Measurements from ENCODE around the gene SLK. TPM values are rescaled to one million over a fixed set of nuclear protein-coding genes. Genes with fewer than 3 reads are reported as not detected.

The SLK gene
- total RNA-seq, 4 donors from 2014 or later = 57.7 to 76.9 (median 64.5) TPM

DNA sequence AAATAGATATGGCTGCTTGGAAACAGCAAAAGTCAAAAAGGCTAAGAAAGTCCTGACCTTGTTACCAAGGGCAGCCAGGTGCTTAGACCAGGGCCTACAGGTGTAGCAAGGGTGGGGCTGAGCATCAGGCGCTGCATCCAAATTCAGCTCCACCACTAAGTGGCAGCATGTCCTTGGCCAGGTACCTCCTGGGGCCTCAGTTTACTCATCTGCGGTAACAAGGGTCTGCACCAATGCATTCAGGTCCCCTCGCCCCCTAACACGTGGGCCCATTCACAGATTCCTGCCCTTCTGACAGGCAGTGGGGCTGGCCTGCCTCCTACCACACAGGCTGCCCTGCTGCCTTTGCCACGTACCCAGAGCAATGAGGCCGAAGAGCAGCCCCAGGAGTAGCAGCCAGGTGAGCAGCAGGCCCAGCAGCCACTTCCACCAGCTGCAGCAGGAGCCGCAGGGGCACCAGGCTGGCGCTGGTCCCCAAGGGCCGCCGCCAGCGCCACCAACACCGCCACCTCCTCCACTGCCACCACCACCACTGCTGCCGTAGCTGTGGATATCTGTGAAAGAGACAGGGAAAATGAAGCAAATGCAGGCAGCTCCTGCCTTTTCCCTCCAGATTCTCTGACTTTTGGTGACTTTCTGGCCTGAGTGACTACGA is 89.8 kb downstream of the SLK start:
- Histone ChIP-seq H3K9me3 (no peaks in the 10 kb centered on the region), H3K27ac (no peak overlapping the region), H3K27me3 (no peaks in the 10 kb centered on the region), H3K4me3 (replicated peaks in 1 of 3) (no peak overlapping the region), H3K36me3 (no peaks in the 10 kb centered on the region), H3K4me1 (no peaks in the 10 kb centered on the region)
- no peak for DNase-seq
- WGBS, 2 donors = 85 to 89% methylated on average over 5 to 11 of the region's 14 CpGs
- TF ChIP-seq, protein P1, sequence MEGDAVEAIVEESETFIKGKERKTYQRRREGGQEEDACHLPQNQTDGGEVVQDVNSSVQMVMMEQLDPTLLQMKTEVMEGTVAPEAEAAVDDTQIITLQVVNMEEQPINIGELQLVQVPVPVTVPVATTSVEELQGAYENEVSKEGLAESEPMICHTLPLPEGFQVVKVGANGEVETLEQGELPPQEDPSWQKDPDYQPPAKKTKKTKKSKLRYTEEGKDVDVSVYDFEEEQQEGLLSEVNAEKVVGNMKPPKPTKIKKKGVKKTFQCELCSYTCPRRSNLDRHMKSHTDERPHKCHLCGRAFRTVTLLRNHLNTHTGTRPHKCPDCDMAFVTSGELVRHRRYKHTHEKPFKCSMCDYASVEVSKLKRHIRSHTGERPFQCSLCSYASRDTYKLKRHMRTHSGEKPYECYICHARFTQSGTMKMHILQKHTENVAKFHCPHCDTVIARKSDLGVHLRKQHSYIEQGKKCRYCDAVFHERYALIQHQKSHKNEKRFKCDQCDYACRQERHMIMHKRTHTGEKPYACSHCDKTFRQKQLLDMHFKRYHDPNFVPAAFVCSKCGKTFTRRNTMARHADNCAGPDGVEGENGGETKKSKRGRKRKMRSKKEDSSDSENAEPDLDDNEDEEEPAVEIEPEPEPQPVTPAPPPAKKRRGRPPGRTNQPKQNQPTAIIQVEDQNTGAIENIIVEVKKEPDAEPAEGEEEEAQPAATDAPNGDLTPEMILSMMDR (IDR thresholded peaks at IDR 0.05) = no peak
- TF ChIP-seq POLR2A (IDR thresholded peaks at IDR 0.05) = no peak
- intact Hi-C loops (cut with DNase I) = no loop called here

GRCh38 chr10:104057717-104058116 is 90.8 kb downstream of the SLK start:
- WGBS, 2 donors = 74 to 92% methylated on average over 5 to 6 of the region's 6 CpGs
- H3K4me3 ChIP-seq (replicated peaks in 1 of 3) = no peak overlapping the region
- H3K9me3 ChIP-seq = no peaks in the 10 kb centered on the region
- no peaks in the 10 kb centered on the region for H3K27me3 ChIP-seq
- TF ChIP-seq, protein P1 (IDR thresholded peaks at IDR 0.05) = no peak
- no peak for TF ChIP-seq POLR2A (IDR thresholded peaks at IDR 0.05)
- no peak overlapping the region for H3K27ac ChIP-seq
- H3K36me3 ChIP-seq = no peaks in the 10 kb centered on the region
- DNase-seq = no peak
- intact Hi-C loops (cut with DNase I) = no loop called here
- H3K4me1 ChIP-seq = no peaks in the 10 kb centered on the region

DNA sequence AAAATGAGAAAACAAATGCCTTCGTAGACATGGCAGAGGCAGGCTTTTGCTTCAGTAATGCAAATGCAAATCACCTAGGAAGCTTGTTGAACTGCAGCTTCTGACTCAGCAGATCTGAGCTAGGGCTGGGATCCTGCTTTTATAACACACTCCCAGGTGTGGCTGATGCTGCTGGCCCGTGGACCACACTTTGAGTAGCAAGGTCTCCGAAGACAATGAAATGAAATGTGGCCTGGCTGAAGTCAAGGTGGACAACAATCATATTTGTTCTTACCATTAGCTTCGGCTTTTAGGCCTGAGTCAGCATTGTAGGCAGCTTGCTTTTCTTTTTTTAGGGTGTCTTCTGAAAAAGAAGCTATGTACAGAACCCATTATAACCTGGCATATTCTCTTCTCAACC is 92.4 kb downstream of the SLK start:
- Histone ChIP-seq H3K27me3 (no peaks in the 10 kb centered on the region), H3K4me3 (replicated peaks in 1 of 3) (no peak overlapping the region), H3K9me3 (no peaks in the 10 kb centered on the region), H3K27ac (no peak overlapping the region), H3K4me1 (no peaks in the 10 kb centered on the region), H3K36me3 (no peaks in the 10 kb centered on the region)
- intact Hi-C loops (cut with DNase I) = no loop called here
- 70 to 77% methylated on average over 4 of the region's 4 CpGs for WGBS, 2 donors
- DNase-seq = no peak
- TF ChIP-seq POLR2A (IDR thresholded peaks at IDR 0.05) = no peak

- Histone ChIP-seq H3K27ac (no peak overlapping the region), H3K36me3 (no peaks in the 10 kb centered on the region), H3K27me3 (no peaks in the 10 kb centered on the region), H3K9me3 (no peaks in the 10 kb centered on the region), H3K4me1 (peaks cover 0 to 4% of the 10 kb centered on the region in 2 donors), H3K4me3 (replicated peaks in 1 of 3) (no peak overlapping the region)
- no peak for TF ChIP-seq POLR2A (IDR thresholded peaks at IDR 0.05)
- TF ChIP-seq, protein P1 (IDR thresholded peaks at IDR 0.05) = no peak
- intact Hi-C loops (cut with DNase I) = no loop called here
- no peak for DNase-seq
- 81 to 98% methylated on average over 5 to 6 of the region's 6 CpGs for WGBS, 2 donors
Measured at GRCh38 chr10:104061196-104061595, 94.3 kb downstream of the SLK start.

- Histone ChIP-seq H3K36me3 (no peaks in the 10 kb centered on the region), H3K4me1 (peaks cover 0 to 10% of the 10 kb centered on the region in 2 donors), H3K27me3 (no peaks in the 10 kb centered on the region), H3K9me3 (no peaks in the 10 kb centered on the region), H3K4me3 (replicated peaks in 1 of 3) (no peak overlapping the region), H3K27ac (no peak overlapping the region)
- no peak for DNase-seq
- intact Hi-C loops (cut with DNase I) = no loop called here
- TF ChIP-seq, protein P1 (IDR thresholded peaks at IDR 0.05) = no peak
- TF ChIP-seq POLR2A (IDR thresholded peaks at IDR 0.05) = no peak
- 100% methylated on average over 1 of the region's 1 CpG for WGBS, 2 donors
Measured at GRCh38 chr10:104065748-104066147, 98.8 kb downstream of the SLK start.

Measured in thyroid gland (tissue), 4 donors.